Ascending aorta (tissue), 2 donors: ENCODE results near the gene LYSMD3. TPM values are rescaled to one million over a fixed set of nuclear protein-coding genes. Genes with fewer than 3 reads are reported as not detected.

Experiments
- DNase-seq, 2 donors: peaks; one replicate each; pipeline ENCODE4 v3.0.0-alpha.2; 2019; ENCODE audit warnings: low spot score in 2 of 2
- H3K27ac ChIP-seq, 2 donors: fragments of 200-600 bp; sonication (generic); one replicate each; pipeline ENCODE4 v1.5.1; 2016 to 2017; ENCODE audit warnings: mild to moderate bottlenecking in 1 of 2
- H3K27me3 ChIP-seq: fragments of 200-600 bp; sonication (generic); one replicate; pipeline ENCODE4 v1.5.1; 2017
- H3K36me3 ChIP-seq, 2 donors: fragments of 200-600 bp; sonication (generic); one replicate each; pipeline ENCODE4 v1.5.1; 2016
- H3K4me1 ChIP-seq, 2 donors: fragments of 200-600 bp; sonication (generic); one replicate each; pipeline ENCODE4 v1.5.1; 2016 to 2017; ENCODE audit warnings: mild to moderate bottlenecking in 1 of 2
- H3K4me3 ChIP-seq, 2 donors: fragments of 200-600 bp; sonication (generic); one replicate each; pipeline ENCODE4 v1.5.1; 2016 to 2017; ENCODE audit warnings: mild to moderate bottlenecking in 1 of 2
- H3K9me3 ChIP-seq, 2 donors: fragments of 200-600 bp; sonication (generic); one replicate each; pipeline ENCODE4 v1.5.1; 2016
- CTCF ChIP-seq, 3 experiments: fragments of 200-600 bp in 2 of 3; fragments of 450-650 bp in 1 of 3; sonication (generic) in 2 of 3; IDR thresholded peaks; one replicate each; pipeline ENCODE4 v1.5.1; 2016 to 2019; ENCODE audit warnings: antibody characterized with exemption in 3 of 3, mild to moderate bottlenecking in 1 of 3, moderate library complexity in 1 of 3
- intact Hi-C: fragments of 100-400 bp; cut with DNase I; formaldehyde crosslinking; loops from one replicate; pipeline ENCODE4 v1.15.1; 2023
- total RNA-seq: library from RNA; depleted of rRNA; stranded (reverse); fragments of >200 nt; gene quantifications from one replicate; pipeline ENCODE4 v1.1.0, GENCODE V29; 2016

The LYSMD3 gene
- total RNA-seq, 1 donor from 2014 or later = 4.0 TPM

- no peak for DNase-seq
- Histone ChIP-seq H3K36me3 (no peaks in the 10 kb centered on the region), H3K27ac (no peak overlapping the region), H3K4me1 (no peaks in the 10 kb centered on the region), H3K4me3 (no peak overlapping the region), H3K27me3 (no peaks in the 10 kb centered on the region), H3K9me3 (no peaks in the 10 kb centered on the region)
- intact Hi-C loops = no loop called here
- TF ChIP-seq CTCF (IDR thresholded peaks at IDR 0.05) = no peak
These were observed 17.7 kb upstream of the LYSMD3 start for GRCh38 chr5:90547072-90547536.

DNA sequence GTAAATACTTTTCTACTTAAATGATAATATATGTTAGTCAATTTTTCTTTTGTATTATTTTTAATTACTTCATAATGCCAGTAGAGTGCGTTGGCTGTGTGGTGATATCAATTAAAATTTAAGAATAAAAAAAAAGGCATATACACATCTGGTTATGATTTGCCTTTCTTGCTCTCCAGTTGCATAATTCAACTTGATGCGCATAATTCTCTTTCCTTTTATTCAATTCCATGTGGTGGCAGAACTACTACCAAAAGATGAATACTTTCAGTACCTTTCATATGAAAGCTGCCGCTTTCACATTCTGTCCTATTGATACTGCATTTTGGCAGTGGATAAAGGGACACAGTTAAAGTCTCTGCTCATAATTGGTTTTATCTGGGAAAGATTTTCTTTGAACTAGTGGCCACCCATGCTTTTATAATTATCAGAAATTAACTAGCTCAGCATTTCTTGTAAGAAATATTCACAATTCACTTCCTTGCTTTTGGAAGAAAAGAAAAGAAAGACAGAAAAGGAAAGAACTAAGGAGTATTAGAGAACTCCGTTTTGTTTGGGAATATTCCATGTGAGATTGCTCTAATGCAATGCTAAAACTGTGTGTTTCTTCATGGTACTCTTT, 16.9 kb upstream of the LYSMD3 start:
- Histone ChIP-seq H3K4me1 (no peaks in the 10 kb centered on the region), H3K27ac (no peak overlapping the region), H3K9me3 (no peaks in the 10 kb centered on the region), H3K4me3 (no peak overlapping the region), H3K27me3 (no peaks in the 10 kb centered on the region), H3K36me3 (no peaks in the 10 kb centered on the region)
- intact Hi-C loops = no loop called here
- DNase-seq = no peak
- no peak for TF ChIP-seq CTCF (IDR thresholded peaks at IDR 0.05)

GRCh38 chr5:90545511-90545910, 16.1 kb upstream of the LYSMD3 start:
- no peak for TF ChIP-seq CTCF (IDR thresholded peaks at IDR 0.05)
- Histone ChIP-seq H3K4me1 (no peaks in the 10 kb centered on the region), H3K27ac (no peak overlapping the region), H3K4me3 (no peak overlapping the region), H3K27me3 (no peaks in the 10 kb centered on the region), H3K9me3 (no peaks in the 10 kb centered on the region), H3K36me3 (no peaks in the 10 kb centered on the region)
- no peak for DNase-seq
- intact Hi-C loops = no loop called here

DNA sequence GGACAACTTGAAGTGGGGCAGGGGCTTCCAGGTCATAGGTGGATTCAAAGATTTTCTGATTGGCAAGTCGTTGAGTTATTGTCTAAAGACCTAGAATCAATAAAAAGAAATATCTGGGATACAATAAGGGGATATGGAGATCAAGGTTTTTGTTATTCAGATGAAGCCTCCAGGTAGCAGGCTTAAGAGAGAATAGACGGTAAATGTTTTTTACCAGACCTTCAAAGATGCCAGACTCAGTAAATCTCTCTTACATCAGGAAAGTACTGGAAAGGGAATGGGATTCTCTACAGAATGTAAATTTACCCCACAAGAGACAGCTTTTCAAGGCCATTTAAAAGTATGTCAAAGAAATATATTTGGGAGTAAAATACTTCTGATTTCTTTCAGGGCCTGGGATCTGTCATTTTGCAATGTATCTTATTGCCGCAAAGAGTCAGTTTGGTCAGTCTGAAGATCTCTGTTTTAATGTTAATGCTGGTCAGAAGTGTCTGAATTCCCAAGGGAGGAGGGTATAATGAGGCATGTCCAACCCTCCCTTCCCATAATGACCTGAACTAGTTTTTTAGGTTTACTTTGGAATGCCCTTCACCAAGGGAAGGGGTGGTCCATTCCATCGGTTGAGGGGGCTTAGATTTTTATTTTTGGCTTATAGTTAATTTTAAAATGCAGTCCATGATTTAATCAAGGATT, 13.6 kb upstream of the LYSMD3 start:
- no peaks in the 10 kb centered on the region for H3K27me3 ChIP-seq
- intact Hi-C loops = no loop called here
- no peaks in the 10 kb centered on the region for H3K9me3 ChIP-seq
- H3K27ac ChIP-seq = no peak overlapping the region
- no peak overlapping the region for H3K4me3 ChIP-seq
- no peaks in the 10 kb centered on the region for H3K36me3 ChIP-seq
- no peak for DNase-seq
- H3K4me1 ChIP-seq = no peaks in the 10 kb centered on the region
- no peak for TF ChIP-seq CTCF (IDR thresholded peaks at IDR 0.05)

DNA sequence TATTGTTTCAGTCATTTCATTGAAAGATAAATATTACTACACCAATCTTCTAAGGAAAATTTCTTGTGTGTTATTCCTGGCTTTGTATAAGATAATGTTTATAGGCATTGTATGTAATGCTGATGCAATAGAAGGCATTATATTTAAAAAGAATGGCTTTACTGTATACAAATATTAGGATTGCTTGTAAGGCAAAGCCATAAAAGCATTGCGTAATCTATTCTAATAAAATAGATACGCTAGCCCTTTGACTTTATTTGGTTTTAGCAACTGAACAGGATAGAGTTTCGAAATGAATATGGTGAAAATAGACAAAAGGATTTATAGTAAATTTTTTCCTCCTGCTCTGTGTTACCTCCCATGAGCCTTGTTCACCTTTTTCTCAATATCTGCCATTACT, 5.5 kb upstream of the LYSMD3 start:
- H3K4me3 ChIP-seq = no peak overlapping the region
- TF ChIP-seq CTCF (IDR thresholded peaks at IDR 0.05) = no peak
- intact Hi-C loops = no loop called here
- DNase-seq = no peak
- no peaks in the 10 kb centered on the region for H3K27me3 ChIP-seq
- no peaks in the 10 kb centered on the region for H3K36me3 ChIP-seq
- no peak overlapping the region for H3K27ac ChIP-seq
- peaks cover 3 to 7% of the 10 kb centered on the region in 2 donors for H3K4me1 ChIP-seq
- no peaks in the 10 kb centered on the region for H3K9me3 ChIP-seq
